GM12891 (cell line): ENCODE measurements around the gene FAM3D.

Experiments
- DNase-seq: peaks from one replicate; pipeline ENCODE4 v3.0.0; 2011; ENCODE audit warnings: low spot score; ENCODE audit not compliant: insufficient read length
- FAIRE-seq: peaks from 2 replicates; lab custom pipeline; 2011; peaks lifted over from hg19 to GRCh38; lab: Jason Lieb, UNC
- PAX5 ChIP-seq: IDR thresholded peaks from 2 replicates; pipeline ENCODE4 v1.6.1; 2011; ENCODE audit warnings: low read length, moderate library complexity, mild to moderate bottlenecking; ENCODE audit not compliant: insufficient read depth, severe bottlenecking
- POLR2A ChIP-seq: IDR thresholded peaks from 2 replicates; pipeline ENCODE4 v1.6.1; 2011; ENCODE audit warnings: low read depth, low read length, control low read depth
- POLR2AphosphoS5 ChIP-seq: IDR thresholded peaks from 2 replicates; pipeline ENCODE4 v1.6.1; 2011; ENCODE audit warnings: low read depth, low read length, control low read depth
- POU2F2 ChIP-seq: IDR thresholded peaks from 2 replicates; pipeline ENCODE4 v1.6.1; 2011; ENCODE audit warnings: low read depth, mild to moderate bottlenecking, control low read depth, low read length, moderate library complexity
- SPI1 ChIP-seq: IDR thresholded peaks from 2 replicates; pipeline ENCODE4 v1.6.1; 2011; ENCODE audit warnings: low read depth, low read length, control low read depth
- TAF1 ChIP-seq: IDR thresholded peaks from 2 replicates; pipeline ENCODE4 v1.6.1; 2011; ENCODE audit warnings: low read depth, low read length, control low read depth

Gene FAM3D

GRCh38 chr3:58621086-58621830, 45.3 kb downstream of the FAM3D start:
- DNase-seq (no peak), FAIRE-seq (no peak)
- TF ChIP-seq POLR2A: no peak
- no peak for TF ChIP-seq PAX5
- TF ChIP-seq SPI1: no peak
- no peak for TF ChIP-seq TAF1
- TF ChIP-seq POU2F2: no peak
- no peak for TF ChIP-seq POLR2AphosphoS5

- FAIRE-seq (no peak), DNase-seq (no peak)
- no peak for TF ChIP-seq SPI1
Observed at GRCh38 chr3:58620421-58620820, 46.2 kb downstream of the FAM3D start.

GRCh38 chr3:58617338-58617761, 49.2 kb downstream of the FAM3D start:
- no peak for DNase-seq
- no peak for FAIRE-seq
- TF ChIP-seq POLR2AphosphoS5 (no peak), SPI1 (no peak), POLR2A (no peak), TAF1 (no peak), PAX5 (no peak), POU2F2 (no peak)

GRCh38 chr3:58613236-58614132, 53.1 kb downstream of the FAM3D start:
- FAIRE-seq: no peak
- DNase-seq: no peak
- TF ChIP-seq POLR2AphosphoS5 (no peak), POU2F2 (no peak), PAX5 (no peak), SPI1 (no peak), TAF1 (no peak), POLR2A (no peak)

GRCh38 chr3:58612830-58613229, 53.7 kb downstream of the FAM3D start:
- DNase-seq: no peak
- no peak for FAIRE-seq
- no peak for TF ChIP-seq SPI1
- TF ChIP-seq PAX5: no peak
- TF ChIP-seq POLR2AphosphoS5: no peak
- TF ChIP-seq POLR2A: no peak
- TF ChIP-seq TAF1: no peak
- TF ChIP-seq POU2F2: no peak

- FAIRE-seq: peak; percentile 65
- TF ChIP-seq POLR2AphosphoS5 (no peak), POU2F2 (no peak)
- DNase-seq: no peak
Observed at GRCh38 chr3:58609990-58610389, 56.6 kb downstream of the FAM3D start.

GRCh38 chr3:58608648-58609047, 57.9 kb downstream of the FAM3D start:
- DNase-seq: no peak
- no peak for TF ChIP-seq SPI1
- no peak for FAIRE-seq

- no peak for TF ChIP-seq TAF1
- TF ChIP-seq SPI1: no peak
- no peak for TF ChIP-seq POLR2AphosphoS5
- no peak for TF ChIP-seq POLR2A
- TF ChIP-seq PAX5: no peak
- no peak for TF ChIP-seq POU2F2
- DNase-seq (no peak), FAIRE-seq (no peak)
Observed at GRCh38 chr3:58607816-58608215, 58.8 kb downstream of the FAM3D start.

GRCh38 chr3:58606693-58607092, 59.9 kb downstream of the FAM3D start:
- FAIRE-seq: no peak
- no peak for DNase-seq
- TF ChIP-seq SPI1 (no peak), PAX5 (no peak), POU2F2 (no peak), POLR2AphosphoS5 (no peak), TAF1 (no peak), POLR2A (no peak)

GRCh38 chr3:58604031-58604430, 62.5 kb downstream of the FAM3D start:
- no peak for TF ChIP-seq POU2F2
- TF ChIP-seq SPI1: no peak
- TF ChIP-seq POLR2A: no peak
- no peak for TF ChIP-seq TAF1
- no peak for TF ChIP-seq POLR2AphosphoS5
- TF ChIP-seq PAX5: no peak
- DNase-seq (no peak), FAIRE-seq (no peak)
